Stimulated activated CD8-positive, alpha-beta memory T cell treated with anti-CD3 and anti-CD28 coated beads, Interleukin-12 subunit alpha, Interleukin-12 subunit beta, amount 100 ng/mL, for 1 hour (primary cell): Measurements from ENCODE around the gene FSD1L.
"Not testable (repeated sequence)": the region's sequence is repeated elsewhere in the genome, so short reads cannot be mapped to it uniquely, and the experiment has no call there.

Experiments
- DNase-seq: peaks from one replicate; pipeline ENCODE4 v3.0.0-alpha.2; 2020; ENCODE audit warnings: low read depth

The FSD1L gene

GRCh38 chr9:105557804-105558610 lies 110.2 kb downstream of the FSD1L start, which contains the start of gene FKTN:
Gene FKTN, plus strand, starts transcription at chr9:105558131. Its CDS starts 16,902 bp downstream, at chr9:105575033.
- peak; percentile 57 for DNase-seq

GRCh38 chr9:105572455-105572854 lies 124.6 kb downstream of the FSD1L start:
- no peak for DNase-seq

GRCh38 chr9:105579952-105580351 lies 132.1 kb downstream of the FSD1L start:
- DNase-seq: not testable (repeated sequence)

GRCh38 chr9:105581550-105581949 lies 133.7 kb downstream of the FSD1L start:
- not testable (repeated sequence) for DNase-seq

- no peak for DNase-seq
These were observed 145.3 kb downstream of the FSD1L start for GRCh38 chr9:105593145-105593544.
